Measurements from ENCODE around the gene LHFPL4. TPM values are rescaled to one million over a fixed set of nuclear protein-coding genes. Genes with fewer than 3 reads are reported as not detected.
"Not testable (repeated sequence)": the region's sequence is repeated elsewhere in the genome, so short reads cannot be mapped to it uniquely, and the experiment has no call there.

Gene LHFPL4
- total RNA-seq, 3 donors from 2014 or later (not counting 1 experiment from before 2014, with no cell fraction given): not detected

DNA sequence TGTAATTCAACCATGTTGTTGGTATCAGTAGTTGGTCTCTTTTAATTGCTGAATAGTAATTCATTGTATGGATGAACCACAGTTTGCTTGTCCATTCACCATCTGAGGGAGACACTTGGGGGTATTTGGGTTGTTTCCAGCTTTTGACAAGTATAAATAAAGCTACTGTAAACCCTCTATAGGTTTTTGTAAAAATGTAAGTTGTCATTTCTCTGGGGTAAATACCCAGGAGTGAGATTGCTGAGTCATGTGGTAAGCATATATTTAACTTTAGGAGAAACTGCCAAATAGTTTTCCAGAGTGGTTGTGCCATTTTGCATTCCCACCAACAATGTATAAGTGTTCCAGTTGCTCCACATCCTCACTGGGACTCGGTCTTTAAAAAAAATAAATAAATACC, 15.4 kb upstream of the LHFPL4 start:
- intact Hi-C loops (cut with micrococcal nuclease): no loop called here
- TF ChIP-seq, protein P1, sequence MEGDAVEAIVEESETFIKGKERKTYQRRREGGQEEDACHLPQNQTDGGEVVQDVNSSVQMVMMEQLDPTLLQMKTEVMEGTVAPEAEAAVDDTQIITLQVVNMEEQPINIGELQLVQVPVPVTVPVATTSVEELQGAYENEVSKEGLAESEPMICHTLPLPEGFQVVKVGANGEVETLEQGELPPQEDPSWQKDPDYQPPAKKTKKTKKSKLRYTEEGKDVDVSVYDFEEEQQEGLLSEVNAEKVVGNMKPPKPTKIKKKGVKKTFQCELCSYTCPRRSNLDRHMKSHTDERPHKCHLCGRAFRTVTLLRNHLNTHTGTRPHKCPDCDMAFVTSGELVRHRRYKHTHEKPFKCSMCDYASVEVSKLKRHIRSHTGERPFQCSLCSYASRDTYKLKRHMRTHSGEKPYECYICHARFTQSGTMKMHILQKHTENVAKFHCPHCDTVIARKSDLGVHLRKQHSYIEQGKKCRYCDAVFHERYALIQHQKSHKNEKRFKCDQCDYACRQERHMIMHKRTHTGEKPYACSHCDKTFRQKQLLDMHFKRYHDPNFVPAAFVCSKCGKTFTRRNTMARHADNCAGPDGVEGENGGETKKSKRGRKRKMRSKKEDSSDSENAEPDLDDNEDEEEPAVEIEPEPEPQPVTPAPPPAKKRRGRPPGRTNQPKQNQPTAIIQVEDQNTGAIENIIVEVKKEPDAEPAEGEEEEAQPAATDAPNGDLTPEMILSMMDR (IDR thresholded peaks at IDR 0.05): no peak
- DNase-seq (no peak), ATAC-seq (no peak)
- no peak overlapping the region for H3K4me3 Mint-ChIP-seq
- no peaks in the 10 kb centered on the region for H3K4me1 ChIP-seq (ENCODE audit: control insufficient read depth, insufficient read depth, low read length)
- 86% methylated on average over 1 of the region's 1 CpG for WGBS (ENCODE audit: insufficient coverage)
- peaks cover 2 to 3% of the 10 kb centered on the region in 2 donors for H3K9me3 Mint-ChIP-seq
- no peaks in the 10 kb centered on the region for H3K36me3 ChIP-seq (ENCODE audit: control insufficient read depth, insufficient read depth, low read length)
- no peak overlapping the region for H3K4me3 ChIP-seq (ENCODE audit: low read length)
- no peaks in the 10 kb centered on the region for H3K4me1 Mint-ChIP-seq
- H3K27ac ChIP-seq (ENCODE audit: low read length): no peak overlapping the region
- H3K27me3 ChIP-seq (ENCODE audit: control insufficient read depth, insufficient read depth, low read length): no peaks in the 10 kb centered on the region
- H3K27ac Mint-ChIP-seq: no peak overlapping the region
- H3K9me3 ChIP-seq (ENCODE audit: control insufficient read depth, insufficient read depth, low read length): no peaks in the 10 kb centered on the region
- H3K36me3 Mint-ChIP-seq: no peaks in the 10 kb centered on the region
- H3K27me3 Mint-ChIP-seq (ENCODE audit: low read depth in 2 of 2): peaks cover 0 to 5% of the 10 kb centered on the region in 2 donors

DNA sequence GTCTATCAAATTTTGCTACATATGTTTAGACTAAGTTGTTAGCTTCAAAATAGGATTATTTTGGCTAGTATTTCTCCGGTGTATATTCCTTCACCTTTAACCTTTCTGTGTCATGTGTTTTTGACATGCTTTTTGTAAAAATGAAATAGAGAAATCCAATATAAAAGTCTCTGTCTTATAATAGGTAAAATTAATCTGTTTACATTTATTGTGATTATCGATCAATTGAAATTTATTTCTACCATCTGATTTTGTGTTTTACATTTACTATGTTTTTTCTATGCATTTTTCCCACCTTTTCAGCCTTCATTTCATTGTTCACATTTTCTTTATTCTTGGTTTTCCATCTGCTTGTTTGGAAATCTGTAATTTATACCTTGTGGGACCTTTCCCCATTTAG, 11.7 kb upstream of the LHFPL4 start:
- intact Hi-C loops (cut with micrococcal nuclease): no loop called here
- WGBS (ENCODE audit: insufficient coverage): no CpG with 5 or more reads among the region's 2 CpGs
- TF ChIP-seq, protein P1 (IDR thresholded peaks at IDR 0.05): no peak
- H3K27ac ChIP-seq (ENCODE audit: low read length): no peak overlapping the region
- no peak for ATAC-seq
- Mint-ChIP-seq H3K27me3 (ENCODE audit: low read depth in 2 of 2) (peaks cover 0 to 4% of the 10 kb centered on the region in 2 donors), H3K4me3 (no peak overlapping the region), H3K36me3 (no peaks in the 10 kb centered on the region), H3K27ac (no peak overlapping the region), H3K4me1 (no peaks in the 10 kb centered on the region), H3K9me3 (peaks cover 2 to 3% of the 10 kb centered on the region in 2 donors)
- H3K27me3 ChIP-seq (ENCODE audit: control insufficient read depth, insufficient read depth, low read length): no peaks in the 10 kb centered on the region
- H3K9me3 ChIP-seq (ENCODE audit: control insufficient read depth, insufficient read depth, low read length): no peaks in the 10 kb centered on the region
- no peak for DNase-seq
- no peak overlapping the region for H3K4me3 ChIP-seq (ENCODE audit: low read length)
- H3K4me1 ChIP-seq (ENCODE audit: control insufficient read depth, insufficient read depth, low read length): no peaks in the 10 kb centered on the region
- H3K36me3 ChIP-seq (ENCODE audit: control insufficient read depth, insufficient read depth, low read length): no peaks in the 10 kb centered on the region

DNA sequence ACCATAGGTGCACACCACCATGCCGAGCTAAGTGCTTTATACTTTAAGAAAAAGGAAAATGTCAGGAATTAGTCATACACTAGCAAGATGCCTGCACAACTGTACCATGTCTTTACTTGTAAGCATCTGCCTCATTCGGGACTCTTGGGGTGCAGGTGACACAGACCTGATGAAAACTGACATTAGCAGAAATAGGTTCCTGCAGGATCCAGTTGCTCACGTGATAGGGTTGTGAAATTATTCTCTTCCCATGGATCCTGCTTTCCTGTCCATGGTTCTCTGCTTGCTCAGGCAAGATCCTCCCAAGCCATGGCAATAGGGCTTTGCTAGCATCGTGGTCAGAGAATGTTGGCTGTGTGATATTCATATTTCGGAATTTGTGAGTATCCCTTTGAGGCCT, 10.2 kb upstream of the LHFPL4 start:
- WGBS (ENCODE audit: insufficient coverage): 78% methylated on average over 5 of the region's 5 CpGs
- TF ChIP-seq, protein P1 (IDR thresholded peaks at IDR 0.05): no peak

DNA sequence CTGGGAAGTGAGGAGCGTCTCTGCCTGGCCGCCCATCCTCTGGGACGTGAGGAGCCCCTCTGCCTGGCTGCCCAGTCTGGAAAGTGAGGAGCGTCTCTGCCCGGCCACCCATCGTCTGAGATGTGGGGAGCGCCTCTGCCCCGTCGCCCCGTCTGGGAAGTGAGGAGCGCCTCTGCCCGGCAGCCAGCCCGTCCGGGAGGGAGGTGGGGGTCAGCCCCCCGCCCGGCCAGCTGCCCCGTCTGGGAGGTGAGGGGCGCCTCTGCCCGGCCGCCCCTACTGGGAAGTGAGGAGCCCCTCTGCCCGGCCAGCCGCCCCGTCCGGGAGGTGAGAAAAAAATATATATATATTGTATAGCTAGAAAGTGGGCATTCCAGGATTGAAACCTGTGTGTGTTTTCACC, 6.4 kb upstream of the LHFPL4 start:
- ATAC-seq; intact Hi-C loops (cut with micrococcal nuclease); H3K4me1 Mint-ChIP-seq; H3K4me3 ChIP-seq (ENCODE audit: low read length); H3K36me3 ChIP-seq (ENCODE audit: control insufficient read depth, insufficient read depth, low read length); DNase-seq; H3K36me3 Mint-ChIP-seq; H3K9me3 Mint-ChIP-seq; H3K9me3 ChIP-seq (ENCODE audit: control insufficient read depth, insufficient read depth, low read length); H3K27ac ChIP-seq (ENCODE audit: low read length); H3K4me1 ChIP-seq (ENCODE audit: control insufficient read depth, insufficient read depth, low read length); H3K27ac Mint-ChIP-seq; H3K27me3 ChIP-seq (ENCODE audit: control insufficient read depth, insufficient read depth, low read length); H3K4me3 Mint-ChIP-seq: not testable (repeated sequence)
- whole genome bisulfite sequencing (ENCODE audit: insufficient coverage): 96% methylated on average over 19 of the region's 24 CpGs
- H3K27me3 Mint-ChIP-seq (ENCODE audit: low read depth in 2 of 2): peaks cover 19 to 25% of the 10 kb centered on the region in 2 donors

More for the DNA sequence above, 10.2 kb upstream of the LHFPL4 start:
- Histone ChIP-seq H3K4me1 (ENCODE audit: control insufficient read depth, insufficient read depth, low read length) (no peaks in the 10 kb centered on the region), H3K27me3 (ENCODE audit: control insufficient read depth, insufficient read depth, low read length) (no peaks in the 10 kb centered on the region), H3K36me3 (ENCODE audit: control insufficient read depth, insufficient read depth, low read length) (no peaks in the 10 kb centered on the region), H3K27ac (ENCODE audit: low read length) (no peak overlapping the region), H3K9me3 (ENCODE audit: control insufficient read depth, insufficient read depth, low read length) (no peaks in the 10 kb centered on the region), H3K4me3 (ENCODE audit: low read length) (no peak overlapping the region)
- ATAC-seq (no peak), DNase-seq (no peak)
- H3K27me3 Mint-ChIP-seq (ENCODE audit: low read depth in 2 of 2): peaks cover 0 to 4% of the 10 kb centered on the region in 2 donors
- H3K36me3 Mint-ChIP-seq: no peaks in the 10 kb centered on the region
- no peaks in the 10 kb centered on the region for H3K4me1 Mint-ChIP-seq
- H3K9me3 Mint-ChIP-seq: peaks cover 2 to 3% of the 10 kb centered on the region in 2 donors
- intact Hi-C loops (cut with micrococcal nuclease): no loop called here
- no peak overlapping the region for H3K27ac Mint-ChIP-seq
- H3K4me3 Mint-ChIP-seq: no peak overlapping the region
